ENCODE data around the gene SH3PXD2B.

DNA sequence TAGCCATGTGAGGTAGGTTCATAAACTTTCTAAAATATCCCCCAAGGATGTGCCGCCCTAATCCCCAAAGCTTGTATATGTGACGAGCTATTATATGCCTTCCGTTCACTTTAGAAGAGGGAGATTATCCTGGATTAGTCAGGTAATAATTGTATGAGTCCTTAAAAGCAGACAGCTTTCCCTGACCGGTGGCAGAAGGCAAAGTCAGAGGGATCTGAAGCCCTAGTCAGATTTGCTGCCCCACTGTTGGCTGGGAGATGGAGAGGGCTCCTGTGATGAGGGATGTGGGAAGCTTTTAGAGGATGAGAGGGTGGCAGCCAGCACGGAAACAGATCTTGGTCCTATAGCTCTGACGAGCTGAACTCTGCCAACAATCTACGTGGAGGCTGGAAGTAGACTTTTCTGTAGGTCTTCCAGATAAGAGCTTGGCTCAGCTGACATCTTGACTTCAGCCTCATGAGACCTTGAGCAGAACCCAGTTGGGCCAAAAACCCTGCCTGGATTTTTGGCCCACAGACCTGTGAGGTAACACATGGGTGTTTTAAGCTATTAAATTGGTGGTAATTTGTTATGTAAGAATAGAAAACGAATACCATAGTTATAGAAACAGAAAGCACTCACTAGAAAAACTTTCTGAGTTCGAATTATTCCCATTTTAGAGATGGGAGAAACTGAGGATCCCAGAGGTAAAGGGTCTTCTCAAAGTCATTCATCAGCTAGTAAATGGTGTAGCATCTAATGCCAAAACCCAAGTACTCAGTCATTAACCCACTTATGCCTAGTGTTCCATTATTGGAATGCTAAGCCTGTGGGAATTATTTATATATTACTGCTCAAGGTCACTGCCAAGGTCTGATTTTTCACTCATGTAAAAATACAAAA lies 48.9 kb downstream of the SH3PXD2B start:
- TF ChIP-seq POLR2A (IDR thresholded peaks at IDR 0.05; ENCODE audit: low read depth, low read length) (no peak), TCF7 (IDR thresholded peaks at IDR 0.05; ENCODE audit: borderline replicate concordance) (no peak), SPI1 (IDR thresholded peaks at IDR 0.05; ENCODE audit: borderline replicate concordance, insufficient read depth, low read depth, low read length) (no peak), MTA2 (IDR thresholded peaks at IDR 0.05; ENCODE audit: low read depth) (no peak), YY1 (IDR thresholded peaks at IDR 0.05; ENCODE audit: low read depth, low read length) (no peak), KDM1A (IDR thresholded peaks at IDR 0.05; ENCODE audit: borderline replicate concordance) (no peak)
- TF ChIP-seq, protein P1, sequence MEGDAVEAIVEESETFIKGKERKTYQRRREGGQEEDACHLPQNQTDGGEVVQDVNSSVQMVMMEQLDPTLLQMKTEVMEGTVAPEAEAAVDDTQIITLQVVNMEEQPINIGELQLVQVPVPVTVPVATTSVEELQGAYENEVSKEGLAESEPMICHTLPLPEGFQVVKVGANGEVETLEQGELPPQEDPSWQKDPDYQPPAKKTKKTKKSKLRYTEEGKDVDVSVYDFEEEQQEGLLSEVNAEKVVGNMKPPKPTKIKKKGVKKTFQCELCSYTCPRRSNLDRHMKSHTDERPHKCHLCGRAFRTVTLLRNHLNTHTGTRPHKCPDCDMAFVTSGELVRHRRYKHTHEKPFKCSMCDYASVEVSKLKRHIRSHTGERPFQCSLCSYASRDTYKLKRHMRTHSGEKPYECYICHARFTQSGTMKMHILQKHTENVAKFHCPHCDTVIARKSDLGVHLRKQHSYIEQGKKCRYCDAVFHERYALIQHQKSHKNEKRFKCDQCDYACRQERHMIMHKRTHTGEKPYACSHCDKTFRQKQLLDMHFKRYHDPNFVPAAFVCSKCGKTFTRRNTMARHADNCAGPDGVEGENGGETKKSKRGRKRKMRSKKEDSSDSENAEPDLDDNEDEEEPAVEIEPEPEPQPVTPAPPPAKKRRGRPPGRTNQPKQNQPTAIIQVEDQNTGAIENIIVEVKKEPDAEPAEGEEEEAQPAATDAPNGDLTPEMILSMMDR (IDR thresholded peaks at IDR 0.05 in 2 of 3, conservative IDR thresholded peaks at IDR 0.05 in 1 of 3; ENCODE audit: control insufficient read depth in 2 of 3, extremely low read depth in 1 of 3, insufficient read depth in 1 of 3, low read depth in 3 of 3, low read length in 3 of 3): no peak

Measured in GM12878 (cell line).